ENCODE results near the gene BUB1B. TPM values are rescaled to one million over a fixed set of nuclear protein-coding genes. Genes with fewer than 3 reads are reported as not detected.
"Not testable (repeated sequence)": the region's sequence is repeated elsewhere in the genome, so short reads cannot be mapped to it uniquely, and the experiment has no call there.

Gene BUB1B
- total RNA-seq, 1 experiment from 2014 or later, result 67.8 TPM

DNA sequence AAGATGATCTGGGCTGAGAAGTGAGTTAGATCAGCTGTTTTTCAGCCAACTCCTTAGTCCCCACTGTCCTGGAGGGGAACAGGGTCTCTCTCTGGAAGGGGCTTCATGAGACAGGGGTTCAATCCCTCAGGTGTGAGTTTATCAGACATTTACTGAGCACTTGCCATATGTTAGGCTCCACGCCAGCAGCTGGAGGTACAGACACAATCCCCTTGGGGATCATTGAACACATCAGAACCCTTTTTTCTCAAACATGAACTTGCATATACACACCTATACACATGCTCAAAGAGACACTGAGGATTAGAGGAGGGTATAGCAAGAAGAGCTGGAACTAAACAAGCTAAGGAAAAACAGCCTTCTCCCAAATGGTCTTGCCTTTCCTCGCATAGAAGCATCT is 46.7 kb upstream of the BUB1B start:
- no peaks in the 10 kb centered on the region for H3K36me3 ChIP-seq (ENCODE audit: control insufficient read depth, insufficient read depth, low read length)
- BruUV-seq (replicated peaks), result no TSS peak
- no peak overlapping the region for H3K4me3 ChIP-seq (ENCODE audit: low read depth in 2 of 2, low read length in 2 of 2)
- no peaks in the 10 kb centered on the region for H3K9me3 ChIP-seq (ENCODE audit: control insufficient read depth, insufficient read depth, low read depth, low read length)
- intact Hi-C loops (cut with micrococcal nuclease; ENCODE audit: unreplicated experiment), result no loop called here
- no peak overlapping the region for H3K27ac ChIP-seq (ENCODE audit: low read length)
- peaks cover 6% of the 10 kb centered on the region; the same call in 1 of the 2 replicates for H3K4me1 ChIP-seq (ENCODE audit: control insufficient read depth, insufficient read depth, low read length)
- DNase-seq (ENCODE audit: low read depth, low spot score) (no peak), ATAC-seq (no peak)
- no peaks in the 10 kb centered on the region for H3K27me3 ChIP-seq (ENCODE audit: control insufficient read depth, insufficient read depth, low read length)
- in situ Hi-C loops (cut with HindIII; ENCODE audit: low pct_unique_long_range_greater_than_20kb, low sequenced_read_pairs), result no loop called here
- ChIA-PET POLR2A (interaction anchor here (0.6 kb wide), 1 partner anchor 29 kb away, joined by 5 read pairs; no protein-coding TSS in a partner anchor), CTCF (interaction anchor here (0.6 kb wide), 1 partner anchor 131 kb away, joined by 3 read pairs; no protein-coding TSS in a partner anchor)
- TF ChIP-seq TCF7L2 (IDR thresholded peaks at IDR 0.05; ENCODE audit: low read depth, low read length) (no peak), POLR2AphosphoS5 (IDR thresholded peaks at IDR 0.05; ENCODE audit: low read depth, low read length) (no peak), SIN3A (IDR thresholded peaks at IDR 0.05; ENCODE audit: borderline replicate concordance, insufficient read depth, low read depth, low read length) (no peak)
- TF ChIP-seq, protein P1, sequence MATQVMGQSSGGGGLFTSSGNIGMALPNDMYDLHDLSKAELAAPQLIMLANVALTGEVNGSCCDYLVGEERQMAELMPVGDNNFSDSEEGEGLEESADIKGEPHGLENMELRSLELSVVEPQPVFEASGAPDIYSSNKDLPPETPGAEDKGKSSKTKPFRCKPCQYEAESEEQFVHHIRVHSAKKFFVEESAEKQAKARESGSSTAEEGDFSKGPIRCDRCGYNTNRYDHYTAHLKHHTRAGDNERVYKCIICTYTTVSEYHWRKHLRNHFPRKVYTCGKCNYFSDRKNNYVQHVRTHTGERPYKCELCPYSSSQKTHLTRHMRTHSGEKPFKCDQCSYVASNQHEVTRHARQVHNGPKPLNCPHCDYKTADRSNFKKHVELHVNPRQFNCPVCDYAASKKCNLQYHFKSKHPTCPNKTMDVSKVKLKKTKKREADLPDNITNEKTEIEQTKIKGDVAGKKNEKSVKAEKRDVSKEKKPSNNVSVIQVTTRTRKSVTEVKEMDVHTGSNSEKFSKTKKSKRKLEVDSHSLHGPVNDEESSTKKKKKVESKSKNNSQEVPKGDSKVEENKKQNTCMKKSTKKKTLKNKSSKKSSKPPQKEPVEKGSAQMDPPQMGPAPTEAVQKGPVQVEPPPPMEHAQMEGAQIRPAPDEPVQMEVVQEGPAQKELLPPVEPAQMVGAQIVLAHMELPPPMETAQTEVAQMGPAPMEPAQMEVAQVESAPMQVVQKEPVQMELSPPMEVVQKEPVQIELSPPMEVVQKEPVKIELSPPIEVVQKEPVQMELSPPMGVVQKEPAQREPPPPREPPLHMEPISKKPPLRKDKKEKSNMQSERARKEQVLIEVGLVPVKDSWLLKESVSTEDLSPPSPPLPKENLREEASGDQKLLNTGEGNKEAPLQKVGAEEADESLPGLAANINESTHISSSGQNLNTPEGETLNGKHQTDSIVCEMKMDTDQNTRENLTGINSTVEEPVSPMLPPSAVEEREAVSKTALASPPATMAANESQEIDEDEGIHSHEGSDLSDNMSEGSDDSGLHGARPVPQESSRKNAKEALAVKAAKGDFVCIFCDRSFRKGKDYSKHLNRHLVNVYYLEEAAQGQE (IDR thresholded peaks at IDR 0.05; ENCODE audit: insufficient read depth in 1 of 2, low read depth in 2 of 2, low read length in 1 of 2), result no peak
- TF ChIP-seq, protein P2, sequence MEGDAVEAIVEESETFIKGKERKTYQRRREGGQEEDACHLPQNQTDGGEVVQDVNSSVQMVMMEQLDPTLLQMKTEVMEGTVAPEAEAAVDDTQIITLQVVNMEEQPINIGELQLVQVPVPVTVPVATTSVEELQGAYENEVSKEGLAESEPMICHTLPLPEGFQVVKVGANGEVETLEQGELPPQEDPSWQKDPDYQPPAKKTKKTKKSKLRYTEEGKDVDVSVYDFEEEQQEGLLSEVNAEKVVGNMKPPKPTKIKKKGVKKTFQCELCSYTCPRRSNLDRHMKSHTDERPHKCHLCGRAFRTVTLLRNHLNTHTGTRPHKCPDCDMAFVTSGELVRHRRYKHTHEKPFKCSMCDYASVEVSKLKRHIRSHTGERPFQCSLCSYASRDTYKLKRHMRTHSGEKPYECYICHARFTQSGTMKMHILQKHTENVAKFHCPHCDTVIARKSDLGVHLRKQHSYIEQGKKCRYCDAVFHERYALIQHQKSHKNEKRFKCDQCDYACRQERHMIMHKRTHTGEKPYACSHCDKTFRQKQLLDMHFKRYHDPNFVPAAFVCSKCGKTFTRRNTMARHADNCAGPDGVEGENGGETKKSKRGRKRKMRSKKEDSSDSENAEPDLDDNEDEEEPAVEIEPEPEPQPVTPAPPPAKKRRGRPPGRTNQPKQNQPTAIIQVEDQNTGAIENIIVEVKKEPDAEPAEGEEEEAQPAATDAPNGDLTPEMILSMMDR (IDR thresholded peaks at IDR 0.05), result no peak

DNA sequence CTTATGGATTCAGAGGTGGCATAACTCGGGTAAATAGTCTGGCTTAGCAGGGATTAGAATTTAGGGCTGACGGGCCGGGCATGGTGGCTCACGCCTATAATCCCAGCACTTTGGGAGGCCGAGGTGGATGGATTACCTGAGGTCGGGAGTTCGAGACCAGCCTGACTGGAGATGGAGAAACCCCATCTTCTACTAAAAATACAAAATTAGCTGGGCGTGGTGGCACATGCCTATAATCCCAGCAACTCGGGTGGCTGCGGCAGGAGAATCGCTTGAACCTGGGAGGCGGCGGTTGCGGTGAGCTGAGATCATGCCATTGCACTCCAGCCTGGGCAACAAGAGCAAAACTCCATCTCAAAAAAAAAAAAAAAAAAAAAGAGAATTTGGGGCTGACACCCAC is 45.8 kb upstream of the BUB1B start:
- H3K4me1 ChIP-seq (ENCODE audit: control insufficient read depth, insufficient read depth, low read length); H3K27me3 ChIP-seq (ENCODE audit: control insufficient read depth, insufficient read depth, low read length); H3K36me3 ChIP-seq (ENCODE audit: control insufficient read depth, insufficient read depth, low read length); in situ Hi-C loops (cut with HindIII; ENCODE audit: low pct_unique_long_range_greater_than_20kb, low sequenced_read_pairs); CTCF ChIA-PET; H3K4me3 ChIP-seq (ENCODE audit: low read depth in 2 of 2, low read length in 2 of 2); DNase-seq (ENCODE audit: low read depth, low spot score); intact Hi-C loops (cut with micrococcal nuclease; ENCODE audit: unreplicated experiment); H3K9me3 ChIP-seq (ENCODE audit: control insufficient read depth, insufficient read depth, low read depth, low read length); ATAC-seq; BruUV-seq (replicated peaks); H3K27ac ChIP-seq (ENCODE audit: low read length): not testable (repeated sequence)
- POLR2A ChIA-PET, result interaction anchor here (0.6 kb wide), 1 partner anchor 28 kb away, joined by 5 read pairs; no protein-coding TSS in a partner anchor

DNA sequence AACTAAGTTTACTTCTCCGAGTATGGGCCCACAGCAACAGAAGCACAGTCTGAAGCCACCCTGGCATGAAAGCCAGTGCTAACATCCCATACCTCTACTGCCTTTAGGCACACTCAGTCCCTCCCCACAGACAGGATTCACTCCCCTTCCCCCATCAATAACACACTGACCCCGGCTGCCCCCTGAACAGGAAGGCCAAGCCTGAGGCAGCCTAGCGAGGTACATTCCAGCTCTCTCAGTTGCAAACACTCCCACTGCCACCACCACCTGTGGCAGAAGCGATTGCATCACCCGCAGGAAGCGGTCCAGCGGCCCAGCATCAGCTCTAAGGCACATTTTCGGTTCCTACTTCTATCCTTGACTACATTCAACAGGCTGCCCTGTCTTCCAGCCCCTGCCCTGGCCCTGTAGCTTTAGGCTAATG is 45.2 kb upstream of the BUB1B start:
- H3K27me3 ChIP-seq (ENCODE audit: control insufficient read depth, insufficient read depth, low read length), result no peaks in the 10 kb centered on the region
- CTCF ChIA-PET, result no interaction called here
- no peaks in the 10 kb centered on the region for H3K9me3 ChIP-seq (ENCODE audit: control insufficient read depth, insufficient read depth, low read depth, low read length)
- no peak for DNase-seq (ENCODE audit: low read depth, low spot score)
- no peaks in the 10 kb centered on the region for H3K36me3 ChIP-seq (ENCODE audit: control insufficient read depth, insufficient read depth, low read length)
- in situ Hi-C loops (cut with HindIII; ENCODE audit: low pct_unique_long_range_greater_than_20kb, low sequenced_read_pairs) (no loop called here), intact Hi-C loops (cut with micrococcal nuclease; ENCODE audit: unreplicated experiment) (no loop called here)
- BruUV-seq (replicated peaks), result no TSS peak
- no peak overlapping the region for H3K27ac ChIP-seq (ENCODE audit: low read length)
- no peak overlapping the region for H3K4me3 ChIP-seq (ENCODE audit: low read depth in 2 of 2, low read length in 2 of 2)
- ATAC-seq, result 0 out of 2 replicates have a peak, but pooled peaks have one; percentile 42
- TF ChIP-seq SIN3A (IDR thresholded peaks at IDR 0.05; ENCODE audit: borderline replicate concordance, insufficient read depth, low read depth, low read length) (no peak), TCF7L2 (IDR thresholded peaks at IDR 0.05; ENCODE audit: low read depth, low read length) (no peak), POLR2AphosphoS5 (IDR thresholded peaks at IDR 0.05; ENCODE audit: low read depth, low read length) (no peak)
- TF ChIP-seq, protein P2 (IDR thresholded peaks at IDR 0.05), result no peak
- TF ChIP-seq, protein P1 (IDR thresholded peaks at IDR 0.05; ENCODE audit: insufficient read depth in 1 of 2, low read depth in 2 of 2, low read length in 1 of 2), result no peak
- peaks cover 2% of the 10 kb centered on the region; the same call in 1 of the 2 replicates for H3K4me1 ChIP-seq (ENCODE audit: control insufficient read depth, insufficient read depth, low read length)
- POLR2A ChIA-PET, result no interaction called here

Measured in Panc1 (cell line).